ENCODE measurements around the gene PNLIPRP2.

PNLIPRP2 gene

GRCh38 chr10:116654816-116655215 is 34.1 kb downstream of the PNLIPRP2 start:
- DNase-seq (ENCODE audit: low read depth, low spot score) = no peak

- no peak for DNase-seq (ENCODE audit: low read depth, low spot score)
Measured at GRCh38 chr10:116655568-116655967, 34.8 kb downstream of the PNLIPRP2 start.

- DNase-seq (ENCODE audit: low read depth, low spot score) = no peak
Measured at GRCh38 chr10:116656044-116656443, 35.3 kb downstream of the PNLIPRP2 start.

GRCh38 chr10:116657863-116658551 is 37.3 kb downstream of the PNLIPRP2 start:
- no peak for DNase-seq (ENCODE audit: low read depth, low spot score)

- no peak for DNase-seq (ENCODE audit: low read depth, low spot score)
Measured at GRCh38 chr10:116659049-116659670, 38.4 kb downstream of the PNLIPRP2 start.

GRCh38 chr10:116660860-116661259 is 40.1 kb downstream of the PNLIPRP2 start:
- DNase-seq (ENCODE audit: low read depth, low spot score) = no peak

- DNase-seq (ENCODE audit: low read depth, low spot score) = no peak
Measured at GRCh38 chr10:116663342-116663741, 42.6 kb downstream of the PNLIPRP2 start.

GRCh38 chr10:116664631-116665030 is 43.9 kb downstream of the PNLIPRP2 start:
- no peak for DNase-seq (ENCODE audit: low read depth, low spot score)

- DNase-seq (ENCODE audit: low read depth, low spot score) = peak; percentile 85
Measured at GRCh38 chr10:116665541-116666125, 44.9 kb downstream of the PNLIPRP2 start.

- no peak for DNase-seq (ENCODE audit: low read depth, low spot score)
Measured at GRCh38 chr10:116667484-116667883, 46.7 kb downstream of the PNLIPRP2 start.

GRCh38 chr10:116668018-116668417 is 47.3 kb downstream of the PNLIPRP2 start:
- DNase-seq (ENCODE audit: low read depth, low spot score) = no peak

GRCh38 chr10:116668446-116668845 is 47.7 kb downstream of the PNLIPRP2 start:
- DNase-seq (ENCODE audit: low read depth, low spot score) = no peak

- no peak for DNase-seq (ENCODE audit: low read depth, low spot score)
Measured at GRCh38 chr10:116669080-116669479, 48.3 kb downstream of the PNLIPRP2 start.

- DNase-seq (ENCODE audit: low read depth, low spot score) = peak; percentile 46
Measured at GRCh38 chr10:116669832-116670644, 49.3 kb downstream of the PNLIPRP2 start.

- DNase-seq (ENCODE audit: low read depth, low spot score) = no peak
Measured at GRCh38 chr10:116670706-116671105, 50.0 kb downstream of the PNLIPRP2 start.

- DNase-seq (ENCODE audit: low read depth, low spot score) = no peak
Measured at GRCh38 chr10:116671274-116671926, 50.6 kb downstream of the PNLIPRP2 start.

GRCh38 chr10:116672891-116673290 is 52.1 kb downstream of the PNLIPRP2 start:
- DNase-seq (ENCODE audit: low read depth, low spot score) = no peak

- no peak for DNase-seq (ENCODE audit: low read depth, low spot score)
Measured at GRCh38 chr10:116673866-116674265, 53.1 kb downstream of the PNLIPRP2 start.

- no peak for DNase-seq (ENCODE audit: low read depth, low spot score)
Measured at GRCh38 chr10:116674901-116675423, 54.2 kb downstream of the PNLIPRP2 start.

GRCh38 chr10:116676118-116676517 is 55.4 kb downstream of the PNLIPRP2 start:
- DNase-seq (ENCODE audit: low read depth, low spot score) = no peak

- DNase-seq (ENCODE audit: low read depth, low spot score) = no peak
Measured at GRCh38 chr10:116676633-116677032, 55.9 kb downstream of the PNLIPRP2 start.

Measured in astrocyte of the hippocampus (primary cell).